ENCODE data around the gene SRF.

GRCh38 chr6:43173591-43174262 is 2.7 kb downstream of the SRF start:
- TF ChIP-seq CTCF (IDR thresholded peaks at IDR 0.05) (no peak), POLR2A (IDR thresholded peaks at IDR 0.05) (no peak), POLR2AphosphoS5 (IDR thresholded peaks at IDR 0.05) (no peak)

All from prostate gland (tissue), 2 donors.